SK-N-SH (cell line): ENCODE results near the gene ECEL1. TPM values are rescaled to one million over a fixed set of nuclear protein-coding genes. Genes with fewer than 3 reads are reported as not detected.

Experiments used
- CTCF ChIA-PET: fragments of 300-600, 350-600 bp; formaldehyde crosslinking; extraction: SDS; loops from one replicate; lab custom pipeline; 2021; lab: Yijun Ruan, JAX
- POLR2A ChIA-PET: fragments of 350-600 bp; sonication (Branson Sonifier 250); formaldehyde crosslinking; extraction: SDS; loops from one replicate; lab custom pipeline; 2020; ENCODE audit warnings: antibody characterized with exemption, inconsistent platforms; lab: Yijun Ruan, JAX
- DNase-seq: peaks from one replicate; pipeline ENCODE4 v3.0.0; 2012
- H2AFZ ChIP-seq: fragments of 200-600 bp; sonication (generic); 2 replicates; pipeline ENCODE4 v1.8.1; 2016; ENCODE audit warnings: antibody characterized with exemption, mild to moderate bottlenecking, low read depth
- H3F3A ChIP-seq: fragments of 200-600 bp; sonication (generic); replicated peaks from 2 replicates; pipeline ENCODE3; 2016; ENCODE audit warnings: antibody characterized with exemption, mild to moderate bottlenecking; ENCODE audit not compliant: insufficient read depth
- H3K27ac ChIP-seq, 2 experiments: fragments of 200-500 bp in 1 of 2; fragments of 200-600 bp in 1 of 2; sonication (Bioruptor generic) in 1 of 2; sonication (generic), shearing (Covaris generic) in 1 of 2; 2 replicates each; pipeline versions ENCODE4 v1.5.1 to v1.6.1; 2014 to 2016; ENCODE audit warnings: low read depth in 2 of 2, inconsistent platforms in 1 of 2, low read length in 1 of 2, mild to moderate bottlenecking in 1 of 2, mixed read lengths in 1 of 2
- H3K27me3 ChIP-seq: fragments of 200-600 bp; sonication (generic), shearing (Covaris generic); 2 replicates; pipeline ENCODE4 v1.6.1; 2016; ENCODE audit warnings: mixed run types; ENCODE audit not compliant: insufficient read depth
- H3K36me3 ChIP-seq, 2 experiments: fragments of 200-500 bp in 1 of 2; fragments of 200-600 bp in 1 of 2; sonication (Bioruptor generic) in 1 of 2; sonication (generic) in 1 of 2; replicated peaks in 1 of 2; 2 replicates each; pipeline versions ENCODE3 to v1.5.1; 2014 to 2016; ENCODE audit warnings: low read length in 1 of 2, mild to moderate bottlenecking in 1 of 2; ENCODE audit not compliant: insufficient read depth in 2 of 2, control insufficient read depth in 1 of 2
- H3K4me1 ChIP-seq, 2 experiments: fragments of 200-500 bp in 1 of 2; fragments of 200-600 bp in 1 of 2; sonication (Bioruptor generic) in 1 of 2; sonication (generic), shearing (Covaris generic) in 1 of 2; 2 replicates each; pipeline versions ENCODE4 v1.5.1 to v1.6.1; 2014 to 2016; ENCODE audit warnings: low read depth in 1 of 2, low read length in 1 of 2, mixed run types in 1 of 2; ENCODE audit not compliant: insufficient read depth in 2 of 2, control insufficient read depth in 1 of 2
- H3K4me2 ChIP-seq: fragments of 200-600 bp; sonication (generic), shearing (Covaris generic); 2 replicates; pipeline ENCODE4 v1.6.1; 2017; ENCODE audit warnings: mixed run types
- H3K4me3 ChIP-seq, 2 experiments: fragments of 200-500 bp in 1 of 2; fragments of 200-600 bp in 1 of 2; sonication (Bioruptor generic) in 1 of 2; sonication (generic), shearing (Covaris generic) in 1 of 2; 2 replicates each; pipeline versions ENCODE4 v1.5.1 to v1.8.1; 2014 to 2016; ENCODE audit warnings: low read depth in 2 of 2, inconsistent platforms in 1 of 2, low read length in 1 of 2, mild to moderate bottlenecking in 1 of 2, mixed read lengths in 1 of 2, moderate library complexity in 1 of 2
- H3K79me2 ChIP-seq: fragments of 200-600 bp; sonication (generic); 2 replicates; pipeline ENCODE4 v1.8.1; 2017; ENCODE audit warnings: mild to moderate bottlenecking; ENCODE audit not compliant: insufficient read depth
- H3K9ac ChIP-seq: fragments of 200-600 bp; sonication (generic); 2 replicates; pipeline ENCODE4 v1.6.1; 2017; ENCODE audit warnings: mixed run types
- H3K9me2 ChIP-seq: fragments of 200-600 bp; sonication (generic); 2 replicates; pipeline ENCODE4 v1.6.1; 2017; ENCODE audit warnings: mixed run types
- H3K9me3 ChIP-seq: fragments of 200-600 bp; sonication (generic); 2 replicates; pipeline ENCODE4 v1.6.1; 2017; ENCODE audit warnings: mixed run types, mild to moderate bottlenecking, moderate library complexity
- H4K20me1 ChIP-seq: fragments of 200-600 bp; sonication (generic); 2 replicates; pipeline ENCODE4 v1.6.1; 2017; ENCODE audit warnings: mild to moderate bottlenecking, mixed run types; ENCODE audit not compliant: insufficient read depth
- CHD2 ChIP-seq: fragments of 150-350 bp; IDR thresholded peaks from 2 replicates; pipeline ENCODE4 v1.6.1; 2018; ENCODE audit warnings: low read length; ENCODE audit not compliant: partially characterized antibody
- ELF1 ChIP-seq: IDR thresholded peaks from 2 replicates; pipeline ENCODE4 v1.4.0; 2012
- EP300 ChIP-seq, 2 experiments: IDR thresholded peaks; 2 replicates each; pipeline versions ENCODE4 v1.4.0 to v1.6.1; 2012; ENCODE audit warnings: borderline replicate concordance in 1 of 2, low read depth in 1 of 2, low read length in 1 of 2
- EZH2phosphoT487 ChIP-seq: fragments of 200-600 bp; sonication (generic); IDR thresholded peaks from 2 replicates; pipeline ENCODE4 v1.6.1; 2017; ENCODE audit warnings: low read depth, mixed run types, mild to moderate bottlenecking, antibody characterized with exemption, moderate library complexity, borderline replicate concordance
- FOSL2 ChIP-seq: IDR thresholded peaks from 2 replicates; pipeline ENCODE4 v1.4.0; 2012; ENCODE audit warnings: low read depth, mild to moderate bottlenecking, moderate library complexity, borderline replicate concordance
- FOXJ3 ChIP-seq: sonication (generic); formaldehyde crosslinking; IDR thresholded peaks from 2 replicates; pipeline ENCODE4 v1.5.1; 2020; ENCODE audit warnings: mild to moderate bottlenecking, missing genetic modification reagents
- FOXM1 ChIP-seq: IDR thresholded peaks from 2 replicates; pipeline ENCODE4 v1.4.0; 2012; ENCODE audit warnings: low read depth, mild to moderate bottlenecking
- GABPA ChIP-seq: IDR thresholded peaks from 2 replicates; pipeline ENCODE4 v1.4.0; 2012; ENCODE audit warnings: low read depth, mild to moderate bottlenecking
- MEF2A ChIP-seq: IDR thresholded peaks from 2 replicates; pipeline ENCODE4 v1.4.0; 2012; ENCODE audit warnings: low read depth, borderline replicate concordance
- MXI1 ChIP-seq: IDR thresholded peaks from 2 replicates; pipeline ENCODE4 v1.6.1; 2012; ENCODE audit warnings: mild to moderate bottlenecking, low read depth, low read length, improper control_type of control experiment
- POLR2AphosphoS5 ChIP-seq: IDR thresholded peaks from 2 replicates; pipeline ENCODE4 v1.6.1; 2012; ENCODE audit warnings: low read depth, low read length
- RCOR1 ChIP-seq: fragments of 150-350 bp; IDR thresholded peaks from 2 replicates; pipeline ENCODE4 v1.6.1; 2017; ENCODE audit warnings: antibody characterized with exemption, low read length
- SIN3A ChIP-seq: IDR thresholded peaks from 2 replicates; pipeline ENCODE4 v1.6.1; 2012; ENCODE audit warnings: low read depth, mild to moderate bottlenecking, low read length, moderate library complexity, borderline replicate concordance
- SMC3 ChIP-seq: IDR thresholded peaks from 2 replicates; pipeline ENCODE4 v1.6.1; 2012; ENCODE audit warnings: low read depth, low read length, improper control_type of control experiment
- YY1 ChIP-seq: IDR thresholded peaks from 2 replicates; pipeline ENCODE4 v1.4.0; 2012; ENCODE audit warnings: low read depth, mild to moderate bottlenecking
- ZBTB33 ChIP-seq: IDR thresholded peaks from 2 replicates; pipeline ENCODE4 v1.4.0; 2012; ENCODE audit warnings: low read depth, borderline replicate concordance
- WGBS: methylation state at CpG from one replicate; pipeline ENCODE4 v1.1.6; 2017; ENCODE audit warnings: low lambda C conversion rate; 5-methylcytosine and 5-hydroxymethylcytosine counted together
- polyA plus RNA-seq, 3 experiments: library from polyadenylated mRNA; depleted of rRNA; stranded (reverse); fragments of >200 nt; gene quantifications; 2 replicates each; pipeline ENCODE4 v1.2.3, GENCODE V29; 2012
- TF ChIP-seq, protein P1 (sequence below): IDR thresholded peaks from 2 replicates; pipeline ENCODE4 v1.4.0; 2012; ENCODE audit warnings: low read depth, borderline replicate concordance
- TF ChIP-seq, protein P2 (sequence below): fragments of 150-350 bp; IDR thresholded peaks from 2 replicates; pipeline ENCODE4 v1.6.1; 2016; ENCODE audit warnings: mild to moderate bottlenecking, low read depth, low read length
- TF ChIP-seq, protein P3 (sequence below): fragments of 150-350 bp; IDR thresholded peaks from 2 replicates; pipeline ENCODE4 v1.6.1; 2017; ENCODE audit warnings: antibody characterized with exemption, low read length, low read depth, borderline replicate concordance

ECEL1 gene
- polyA plus RNA-seq, 1 of the 3 experiments (the other 2 are of a cell fraction): not detected

- POLR2A ChIA-PET: no interaction called here
- WGBS: 35% methylated on average over 7 of the region's 21 CpGs
Observed at GRCh38 chr2:232457121-232458011, 30.3 kb downstream of the ECEL1 start.

More at GRCh38 chr2:232457121-232458011, 30.3 kb downstream of the ECEL1 start:
- Histone ChIP-seq H3K27ac (no peak overlapping the region), H3K9me2 (no peaks in the 10 kb centered on the region), H2AFZ (no peak overlapping the region), H3K27me3 (peaks cover 8% of the 10 kb centered on the region), H3K36me3 (no peaks in the 10 kb centered on the region), H3K4me2 (no peak overlapping the region), H3K4me3 (no peak overlapping the region), H4K20me1 (no peaks in the 10 kb centered on the region), H3K9ac (no peak overlapping the region), H3K9me3 (no peaks in the 10 kb centered on the region), H3F3A (no peaks in the 10 kb centered on the region), H3K4me1 (no peaks in the 10 kb centered on the region), H3K79me2 (no peaks in the 10 kb centered on the region)
- TF ChIP-seq, protein P1, sequence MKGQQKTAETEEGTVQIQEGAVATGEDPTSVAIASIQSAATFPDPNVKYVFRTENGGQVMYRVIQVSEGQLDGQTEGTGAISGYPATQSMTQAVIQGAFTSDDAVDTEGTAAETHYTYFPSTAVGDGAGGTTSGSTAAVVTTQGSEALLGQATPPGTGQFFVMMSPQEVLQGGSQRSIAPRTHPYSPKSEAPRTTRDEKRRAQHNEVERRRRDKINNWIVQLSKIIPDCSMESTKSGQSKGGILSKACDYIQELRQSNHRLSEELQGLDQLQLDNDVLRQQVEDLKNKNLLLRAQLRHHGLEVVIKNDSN: no peak
- TF ChIP-seq MXI1 (no peak), EZH2phosphoT487 (no peak), RCOR1 (no peak), SIN3A (no peak), YY1 (no peak), EP300 (IDR thresholded peaks at IDR 0.05; ENCODE audit: borderline replicate concordance in 1 of 2, low read depth in 1 of 2, low read length in 1 of 2) (no peak), FOXJ3 (CRISPR knock-in tag) (no peak), MEF2A (no peak), ZBTB33 (no peak), ELF1 (no peak), FOSL2 (no peak), FOXM1 (no peak), GABPA (no peak), POLR2AphosphoS5 (no peak), CHD2 (no peak), SMC3 (no peak)
- TF ChIP-seq, protein P2, sequence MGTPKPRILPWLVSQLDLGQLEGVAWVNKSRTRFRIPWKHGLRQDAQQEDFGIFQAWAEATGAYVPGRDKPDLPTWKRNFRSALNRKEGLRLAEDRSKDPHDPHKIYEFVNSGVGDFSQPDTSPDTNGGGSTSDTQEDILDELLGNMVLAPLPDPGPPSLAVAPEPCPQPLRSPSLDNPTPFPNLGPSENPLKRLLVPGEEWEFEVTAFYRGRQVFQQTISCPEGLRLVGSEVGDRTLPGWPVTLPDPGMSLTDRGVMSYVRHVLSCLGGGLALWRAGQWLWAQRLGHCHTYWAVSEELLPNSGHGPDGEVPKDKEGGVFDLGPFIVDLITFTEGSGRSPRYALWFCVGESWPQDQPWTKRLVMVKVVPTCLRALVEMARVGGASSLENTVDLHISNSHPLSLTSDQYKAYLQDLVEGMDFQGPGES: no peak
- TF ChIP-seq, protein P3, sequence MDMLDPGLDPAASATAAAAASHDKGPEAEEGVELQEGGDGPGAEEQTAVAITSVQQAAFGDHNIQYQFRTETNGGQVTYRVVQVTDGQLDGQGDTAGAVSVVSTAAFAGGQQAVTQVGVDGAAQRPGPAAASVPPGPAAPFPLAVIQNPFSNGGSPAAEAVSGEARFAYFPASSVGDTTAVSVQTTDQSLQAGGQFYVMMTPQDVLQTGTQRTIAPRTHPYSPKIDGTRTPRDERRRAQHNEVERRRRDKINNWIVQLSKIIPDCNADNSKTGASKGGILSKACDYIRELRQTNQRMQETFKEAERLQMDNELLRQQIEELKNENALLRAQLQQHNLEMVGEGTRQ: no peak
- no peak for DNase-seq
- CTCF ChIA-PET: interaction anchor here (1.3 to 1.9 kb wide), 4 partner anchors 13 to 66 kb away, joined by 4 to 9 read pairs (median 4); no protein-coding TSS in a partner anchor
